ENCODE data around the gene SLC27A5.
"Not testable (repeated sequence)": the region's sequence is repeated elsewhere in the genome, so short reads cannot be mapped to it uniquely, and the experiment has no call there.

Gene SLC27A5

GRCh38 chr19:58479736-58480480 lies 31.9 kb downstream of the SLC27A5 start:
- no peak for TF ChIP-seq POLR2A (IDR thresholded peaks at IDR 0.05; ENCODE audit: low read length)
- TF ChIP-seq GATA1 (IDR thresholded peaks at IDR 0.05; ENCODE audit: low read depth, low read length), result no peak

DNA sequence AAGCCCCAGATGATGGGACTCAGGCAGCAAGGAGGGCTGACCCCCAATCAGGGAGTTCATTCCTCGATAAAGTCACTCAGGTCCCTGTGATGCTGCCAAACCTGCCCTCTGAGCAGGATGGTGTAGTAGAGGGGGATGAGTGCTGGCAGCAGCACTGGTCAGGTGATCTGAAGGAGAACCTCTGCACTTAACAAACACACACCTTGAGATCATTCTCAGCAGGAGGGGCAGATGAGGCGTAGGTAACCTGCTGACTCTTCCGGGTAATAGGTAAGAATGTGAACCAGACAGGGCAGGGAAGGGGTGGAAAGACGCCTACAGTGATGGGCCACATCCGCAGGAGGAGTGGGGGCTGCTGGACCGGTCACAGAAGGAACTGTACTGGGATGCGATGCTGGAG lies 32.5 kb downstream of the SLC27A5 start:
- TF ChIP-seq POLR2A (IDR thresholded peaks at IDR 0.05; ENCODE audit: low read length) (no peak), GATA1 (IDR thresholded peaks at IDR 0.05; ENCODE audit: low read depth, low read length) (no peak)
- no peak for DNase-seq

More at GRCh38 chr19:58479736-58480480, 31.9 kb downstream of the SLC27A5 start:
- DNase-seq, result no peak

DNA sequence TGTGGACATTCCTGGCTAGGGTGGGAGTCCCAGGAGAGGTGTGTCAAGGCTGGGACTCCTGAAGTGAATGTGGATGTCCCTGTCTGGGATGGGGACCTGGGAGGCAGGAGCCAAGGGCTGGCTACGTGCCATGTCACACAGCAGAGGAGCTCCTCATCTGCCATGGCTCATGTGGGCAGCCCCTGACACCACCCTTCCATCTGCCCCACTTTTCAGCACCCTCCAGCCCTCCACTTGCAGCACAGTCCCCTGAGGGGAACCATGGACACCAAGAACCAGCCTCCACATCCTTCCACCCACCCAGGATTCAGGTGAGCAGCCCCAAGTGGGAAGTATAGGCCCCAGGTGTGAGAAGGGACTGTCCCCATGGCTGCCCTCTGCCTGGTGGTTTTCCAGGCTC lies 33.9 kb downstream of the SLC27A5 start:
- no peak for TF ChIP-seq POLR2A (IDR thresholded peaks at IDR 0.05; ENCODE audit: low read length)
- TF ChIP-seq GATA1 (IDR thresholded peaks at IDR 0.05; ENCODE audit: low read depth, low read length), result no peak
- no peak for DNase-seq

DNA sequence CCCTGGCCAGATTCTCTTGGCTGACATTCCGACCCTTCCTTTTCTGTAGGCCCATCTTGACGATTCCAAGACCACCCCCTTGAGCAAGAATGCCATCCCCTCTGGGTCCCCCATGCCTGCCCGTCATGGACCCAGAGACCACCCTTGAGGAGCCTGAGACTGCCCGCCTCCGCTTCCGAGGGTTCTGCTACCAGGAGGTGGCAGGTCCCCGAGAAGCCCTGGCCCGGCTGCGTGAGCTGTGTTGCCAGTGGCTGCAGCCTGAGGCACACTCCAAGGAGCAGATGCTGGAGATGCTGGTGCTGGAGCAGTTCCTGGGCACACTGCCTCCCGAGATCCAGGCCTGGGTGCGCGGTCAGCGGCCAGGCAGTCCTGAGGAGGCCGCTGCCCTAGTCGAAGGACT lies 34.7 kb downstream of the SLC27A5 start:
- DNase-seq, result no peak
- TF ChIP-seq POLR2A (IDR thresholded peaks at IDR 0.05; ENCODE audit: low read length) (no peak), GATA1 (IDR thresholded peaks at IDR 0.05; ENCODE audit: low read depth, low read length) (no peak)

GRCh38 chr19:58476498-58477015 lies 35.2 kb downstream of the SLC27A5 start:
- DNase-seq, result no peak
- TF ChIP-seq POLR2A (IDR thresholded peaks at IDR 0.05; ENCODE audit: low read length) (no peak), GATA1 (IDR thresholded peaks at IDR 0.05; ENCODE audit: low read depth, low read length) (no peak)

DNA sequence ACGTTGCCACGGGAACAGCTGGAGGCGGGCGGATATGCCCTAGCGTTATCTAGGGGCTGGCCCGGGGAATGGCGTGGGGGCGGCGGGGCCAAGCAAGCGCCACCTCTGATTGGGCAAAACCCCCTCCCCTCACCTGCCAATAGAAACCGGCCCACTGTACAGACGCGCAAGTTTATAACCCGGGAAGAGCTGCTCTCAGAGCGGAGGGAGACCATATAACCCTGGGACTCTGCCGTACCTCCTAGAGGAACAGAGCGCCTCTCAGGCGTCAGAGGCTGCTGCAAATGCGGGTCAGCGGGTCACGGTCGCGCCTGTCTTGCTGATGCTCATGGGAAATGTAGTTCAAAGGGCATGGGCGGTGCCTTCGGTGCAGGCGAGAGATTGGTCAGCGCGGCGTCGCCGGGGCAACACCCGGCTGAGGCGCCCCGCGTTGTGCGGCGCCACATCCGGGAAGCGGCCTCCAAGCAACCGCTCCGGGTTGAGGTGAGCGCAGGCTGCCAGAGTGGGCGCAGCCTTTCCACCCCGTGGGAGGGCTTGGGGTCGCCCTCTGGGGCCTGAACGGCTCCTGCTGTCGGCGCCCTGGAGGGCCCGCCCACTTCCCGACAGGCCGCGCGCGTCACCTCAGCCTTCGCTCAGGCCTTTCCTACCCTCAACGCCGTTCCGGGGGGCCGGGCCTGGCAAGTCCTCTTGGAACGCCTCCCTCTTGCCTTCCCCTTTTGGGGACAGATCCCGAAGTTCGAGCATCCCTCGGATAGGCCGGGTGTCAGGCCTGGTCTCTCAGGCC lies 35.9 kb downstream of the SLC27A5 start, which contains the start of gene ZNF446:
Gene ZNF446 (plus strand): TSS at position 639 of the 784 bp plus-strand sequence. CDS start 867 bp downstream, outside the sequence.
- TF ChIP-seq POLR2A (IDR thresholded peaks at IDR 0.05; ENCODE audit: low read length), result peak; percentile 84
- no peak for TF ChIP-seq GATA1 (IDR thresholded peaks at IDR 0.05; ENCODE audit: low read depth, low read length)
- peak; percentile 97 for DNase-seq

- TF ChIP-seq GATA1 (IDR thresholded peaks at IDR 0.05; ENCODE audit: low read depth, low read length) (no peak), POLR2A (IDR thresholded peaks at IDR 0.05; ENCODE audit: low read length) (no peak)
- no peak for DNase-seq
These were observed 36.6 kb downstream of the SLC27A5 start for GRCh38 chr19:58474997-58475713.

- no peak for TF ChIP-seq POLR2A (IDR thresholded peaks at IDR 0.05; ENCODE audit: low read length)
- TF ChIP-seq GATA1 (IDR thresholded peaks at IDR 0.05; ENCODE audit: low read depth, low read length), result no peak
- DNase-seq, result no peak
These were observed 37.3 kb downstream of the SLC27A5 start for GRCh38 chr19:58474291-58474996.

GRCh38 chr19:58473775-58474174 lies 38.0 kb downstream of the SLC27A5 start:
- TF ChIP-seq POLR2A (IDR thresholded peaks at IDR 0.05; ENCODE audit: low read length) (peak; percentile 25), GATA1 (IDR thresholded peaks at IDR 0.05; ENCODE audit: low read depth, low read length) (no peak)
- no peak for DNase-seq

GRCh38 chr19:58471736-58472135 lies 40.1 kb downstream of the SLC27A5 start:
- DNase-seq, result no peak
- TF ChIP-seq GATA1 (IDR thresholded peaks at IDR 0.05; ENCODE audit: low read depth, low read length) (no peak), POLR2A (IDR thresholded peaks at IDR 0.05; ENCODE audit: low read length) (no peak)

DNA sequence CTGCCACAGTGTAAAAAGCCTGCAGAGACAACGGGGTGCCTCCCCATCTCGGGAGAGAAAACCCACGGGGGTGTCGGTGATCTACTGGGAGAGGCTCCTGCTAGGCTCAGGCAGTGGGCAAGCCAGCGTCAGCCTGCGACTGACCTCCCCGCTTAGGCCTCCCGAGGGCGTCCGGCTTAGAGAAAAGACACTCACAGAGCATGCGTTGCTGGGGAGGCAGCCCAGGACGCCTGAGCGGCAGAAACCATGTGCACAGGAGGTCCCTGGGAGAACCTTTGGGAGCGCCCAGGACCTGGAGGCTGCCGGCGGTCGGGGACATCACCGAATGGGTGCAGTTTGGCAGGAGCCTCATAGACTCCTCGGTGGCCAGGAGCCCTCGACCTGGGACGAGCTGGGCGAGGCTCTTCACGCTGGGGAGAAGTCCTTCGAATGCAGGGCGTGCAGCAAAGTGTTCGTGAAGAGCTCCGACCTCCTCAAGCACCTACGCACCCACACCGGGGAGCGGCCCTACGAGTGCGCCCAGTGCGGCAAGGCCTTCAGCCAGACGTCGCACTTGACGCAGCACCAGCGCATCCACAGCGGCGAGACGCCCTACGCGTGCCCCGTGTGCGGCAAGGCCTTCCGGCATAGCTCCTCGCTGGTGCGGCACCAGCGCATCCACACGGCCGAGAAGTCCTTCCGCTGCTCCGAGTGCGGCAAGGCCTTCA lies 40.8 kb downstream of the SLC27A5 start:
- not testable (repeated sequence) for DNase-seq

- TF ChIP-seq POLR2A (IDR thresholded peaks at IDR 0.05; ENCODE audit: low read length) (no peak), GATA1 (IDR thresholded peaks at IDR 0.05; ENCODE audit: low read depth, low read length) (no peak)
- DNase-seq, result no peak
These were observed 42.4 kb downstream of the SLC27A5 start for GRCh38 chr19:58469241-58470013.

All from erythroblast (primary cell).